Measurements from ENCODE around the gene CORT. TPM values are rescaled to one million over a fixed set of nuclear protein-coding genes. Genes with fewer than 3 reads are reported as not detected.
"Not testable (repeated sequence)": the region's sequence is repeated elsewhere in the genome, so short reads cannot be mapped to it uniquely, and the experiment has no call there.

Gene CORT
- total RNA-seq, 1 donor from 2014 or later = 0.77 TPM

DNA sequence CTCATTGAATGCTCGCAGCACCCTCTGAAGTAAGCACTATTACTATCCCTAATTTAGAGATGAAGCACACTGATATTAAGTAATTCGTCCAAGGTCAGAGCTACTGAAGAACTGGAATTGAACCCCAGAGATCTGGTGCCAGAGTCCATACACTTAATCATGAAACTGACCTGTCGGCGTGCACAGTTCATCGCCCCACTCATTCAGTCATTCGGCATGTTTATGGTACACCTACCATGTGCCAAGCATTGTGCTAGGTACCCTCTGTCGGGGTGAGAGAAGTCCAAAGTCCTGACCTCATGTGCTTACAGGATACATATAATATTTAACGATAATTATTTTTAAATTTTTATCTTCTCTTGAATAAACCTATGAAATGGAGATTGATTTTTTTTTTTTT lies 25.2 kb upstream of the CORT start:
- TF ChIP-seq, protein P1, sequence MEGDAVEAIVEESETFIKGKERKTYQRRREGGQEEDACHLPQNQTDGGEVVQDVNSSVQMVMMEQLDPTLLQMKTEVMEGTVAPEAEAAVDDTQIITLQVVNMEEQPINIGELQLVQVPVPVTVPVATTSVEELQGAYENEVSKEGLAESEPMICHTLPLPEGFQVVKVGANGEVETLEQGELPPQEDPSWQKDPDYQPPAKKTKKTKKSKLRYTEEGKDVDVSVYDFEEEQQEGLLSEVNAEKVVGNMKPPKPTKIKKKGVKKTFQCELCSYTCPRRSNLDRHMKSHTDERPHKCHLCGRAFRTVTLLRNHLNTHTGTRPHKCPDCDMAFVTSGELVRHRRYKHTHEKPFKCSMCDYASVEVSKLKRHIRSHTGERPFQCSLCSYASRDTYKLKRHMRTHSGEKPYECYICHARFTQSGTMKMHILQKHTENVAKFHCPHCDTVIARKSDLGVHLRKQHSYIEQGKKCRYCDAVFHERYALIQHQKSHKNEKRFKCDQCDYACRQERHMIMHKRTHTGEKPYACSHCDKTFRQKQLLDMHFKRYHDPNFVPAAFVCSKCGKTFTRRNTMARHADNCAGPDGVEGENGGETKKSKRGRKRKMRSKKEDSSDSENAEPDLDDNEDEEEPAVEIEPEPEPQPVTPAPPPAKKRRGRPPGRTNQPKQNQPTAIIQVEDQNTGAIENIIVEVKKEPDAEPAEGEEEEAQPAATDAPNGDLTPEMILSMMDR (IDR thresholded peaks at IDR 0.05; ENCODE audit: unreplicated experiment) = no peak
- peaks cover 13% of the 10 kb centered on the region for H3K36me3 Mint-ChIP-seq (ENCODE audit: low read depth, unreplicated experiment)
- no peak overlapping the region for H3K27ac Mint-ChIP-seq (ENCODE audit: unreplicated experiment)
- H3K9me3 Mint-ChIP-seq (ENCODE audit: unreplicated experiment) = no peaks in the 10 kb centered on the region
- H3K4me1 Mint-ChIP-seq (ENCODE audit: unreplicated experiment) = peaks cover under 1% of the 10 kb centered on the region
- no peak for DNase-seq (ENCODE audit: low spot score)
- H3K4me3 Mint-ChIP-seq (ENCODE audit: unreplicated experiment) = no peak overlapping the region
- no peaks in the 10 kb centered on the region for H3K27me3 Mint-ChIP-seq (ENCODE audit: unreplicated experiment)

DNA sequence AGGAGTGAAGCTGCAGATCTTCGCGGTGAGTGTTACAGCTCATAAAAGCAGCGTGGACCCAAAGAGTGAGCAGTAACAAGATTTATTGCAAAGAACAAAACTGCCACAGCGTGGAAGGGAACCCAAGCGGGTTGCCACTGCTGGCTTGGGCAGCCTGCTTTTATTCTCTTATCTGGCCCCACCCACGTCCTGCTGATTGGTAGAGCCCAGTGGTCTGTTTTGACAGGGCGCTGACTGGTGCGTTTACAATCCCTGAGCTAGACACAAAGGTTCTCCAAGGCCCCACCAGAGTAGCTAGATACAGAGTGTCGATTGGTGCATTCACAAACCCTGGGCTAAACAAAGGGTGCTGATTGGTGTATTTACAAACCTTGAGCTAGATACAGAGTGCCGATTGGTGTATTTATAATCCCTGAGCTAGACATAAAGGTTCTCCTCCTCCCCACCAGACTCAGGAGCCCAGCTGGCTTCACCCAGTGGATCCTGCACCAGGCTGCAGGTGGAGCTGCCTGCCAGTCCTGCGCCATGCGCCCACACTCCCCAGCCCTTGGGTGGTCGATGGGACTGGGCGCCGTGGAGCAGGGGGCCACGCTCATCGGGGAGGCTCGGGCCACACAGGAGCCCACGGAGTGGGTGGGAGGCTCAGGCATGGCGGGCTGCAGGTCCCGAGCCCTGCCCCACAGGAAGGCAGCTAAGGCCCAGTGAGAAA lies 23.9 kb upstream of the CORT start:
- not testable (repeated sequence) for H3K4me1 Mint-ChIP-seq (ENCODE audit: unreplicated experiment); H3K27me3 Mint-ChIP-seq (ENCODE audit: unreplicated experiment); H3K4me3 Mint-ChIP-seq (ENCODE audit: unreplicated experiment); H3K36me3 Mint-ChIP-seq (ENCODE audit: low read depth, unreplicated experiment); DNase-seq (ENCODE audit: low spot score); H3K27ac Mint-ChIP-seq (ENCODE audit: unreplicated experiment); H3K9me3 Mint-ChIP-seq (ENCODE audit: unreplicated experiment)

DNA sequence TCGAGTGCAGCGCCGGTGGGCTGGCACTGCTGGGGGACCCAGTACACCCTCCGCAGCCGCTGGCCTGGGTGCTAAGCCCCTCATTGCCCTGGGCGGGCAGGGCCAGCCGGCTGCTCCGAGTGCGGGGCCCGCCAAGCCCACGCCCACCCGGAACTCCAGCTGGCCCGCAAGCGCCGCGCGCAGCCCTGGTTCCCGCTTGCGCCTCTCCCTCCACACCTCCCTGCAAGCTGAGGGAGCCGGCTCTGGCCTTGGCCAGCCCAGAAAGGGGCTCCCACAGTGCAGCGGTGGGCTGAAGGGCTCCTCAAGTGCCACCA lies 23.3 kb upstream of the CORT start:
- not testable (repeated sequence) for H3K4me3 Mint-ChIP-seq (ENCODE audit: unreplicated experiment)
- peaks cover 11% of the 10 kb centered on the region for H3K4me1 Mint-ChIP-seq (ENCODE audit: unreplicated experiment)

DNA sequence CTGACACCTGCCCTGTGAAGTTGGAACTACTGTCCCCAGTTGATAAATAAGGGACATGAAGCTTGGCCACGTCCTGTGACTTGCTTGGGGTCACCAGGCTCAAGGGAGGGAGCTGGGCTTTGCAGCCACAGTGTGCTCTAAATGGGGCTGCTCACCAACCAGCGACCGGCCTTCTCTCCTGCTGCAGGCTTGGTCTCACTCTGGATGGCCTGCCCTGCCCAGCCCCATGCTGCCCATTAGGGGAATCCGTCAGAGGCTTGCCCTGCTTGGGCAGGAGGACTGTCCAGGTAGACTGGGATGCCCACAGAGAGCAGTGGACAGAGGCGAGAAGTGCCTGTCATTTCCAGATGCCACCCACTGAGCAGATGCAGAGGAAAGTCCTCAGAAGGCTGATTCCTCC lies 20.8 kb upstream of the CORT start:
- peaks cover 3% of the 10 kb centered on the region for H3K36me3 Mint-ChIP-seq (ENCODE audit: low read depth, unreplicated experiment)
- no peak overlapping the region for H3K27ac Mint-ChIP-seq (ENCODE audit: unreplicated experiment)
- no peak overlapping the region for H3K4me3 Mint-ChIP-seq (ENCODE audit: unreplicated experiment)
- peaks cover 12% of the 10 kb centered on the region for H3K4me1 Mint-ChIP-seq (ENCODE audit: unreplicated experiment)
- DNase-seq (ENCODE audit: low spot score) = no peak
- no peaks in the 10 kb centered on the region for H3K9me3 Mint-ChIP-seq (ENCODE audit: unreplicated experiment)
- TF ChIP-seq, protein P1 (IDR thresholded peaks at IDR 0.05; ENCODE audit: unreplicated experiment) = no peak
- H3K27me3 Mint-ChIP-seq (ENCODE audit: unreplicated experiment) = peaks cover 2% of the 10 kb centered on the region

More for the DNA sequence above, 23.3 kb upstream of the CORT start:
- not testable (repeated sequence) for H3K27ac Mint-ChIP-seq (ENCODE audit: unreplicated experiment); H3K9me3 Mint-ChIP-seq (ENCODE audit: unreplicated experiment); H3K36me3 Mint-ChIP-seq (ENCODE audit: low read depth, unreplicated experiment); DNase-seq (ENCODE audit: low spot score); H3K27me3 Mint-ChIP-seq (ENCODE audit: unreplicated experiment)

DNA sequence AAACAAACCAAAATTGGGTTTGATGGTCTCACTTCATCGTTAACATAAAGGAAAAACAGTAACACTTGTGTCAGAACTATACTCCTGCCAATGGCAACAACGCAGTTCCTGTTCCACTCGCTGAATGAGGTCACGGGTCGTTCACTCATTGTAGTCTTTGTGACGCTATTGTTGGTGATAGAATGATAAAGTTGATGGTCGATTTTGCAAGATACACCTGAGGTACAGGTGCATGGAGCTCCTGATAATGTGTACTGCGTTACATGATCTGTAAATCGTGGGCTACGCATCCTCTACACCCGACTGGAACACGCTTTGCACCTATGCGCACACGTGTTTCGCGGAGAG lies 20.0 kb upstream of the CORT start:
- Mint-ChIP-seq H3K9me3 (ENCODE audit: unreplicated experiment) (no peaks in the 10 kb centered on the region), H3K4me1 (ENCODE audit: unreplicated experiment) (peaks cover 12% of the 10 kb centered on the region), H3K4me3 (ENCODE audit: unreplicated experiment) (peak overlapping the region; percentile 95), H3K27ac (ENCODE audit: unreplicated experiment) (peak overlapping the region; percentile 48), H3K27me3 (ENCODE audit: unreplicated experiment) (peaks cover 3% of the 10 kb centered on the region), H3K36me3 (ENCODE audit: low read depth, unreplicated experiment) (peaks cover 3% of the 10 kb centered on the region)
- DNase-seq (ENCODE audit: low spot score) = no peak
- TF ChIP-seq, protein P1 (IDR thresholded peaks at IDR 0.05; ENCODE audit: unreplicated experiment) = no peak

DNA sequence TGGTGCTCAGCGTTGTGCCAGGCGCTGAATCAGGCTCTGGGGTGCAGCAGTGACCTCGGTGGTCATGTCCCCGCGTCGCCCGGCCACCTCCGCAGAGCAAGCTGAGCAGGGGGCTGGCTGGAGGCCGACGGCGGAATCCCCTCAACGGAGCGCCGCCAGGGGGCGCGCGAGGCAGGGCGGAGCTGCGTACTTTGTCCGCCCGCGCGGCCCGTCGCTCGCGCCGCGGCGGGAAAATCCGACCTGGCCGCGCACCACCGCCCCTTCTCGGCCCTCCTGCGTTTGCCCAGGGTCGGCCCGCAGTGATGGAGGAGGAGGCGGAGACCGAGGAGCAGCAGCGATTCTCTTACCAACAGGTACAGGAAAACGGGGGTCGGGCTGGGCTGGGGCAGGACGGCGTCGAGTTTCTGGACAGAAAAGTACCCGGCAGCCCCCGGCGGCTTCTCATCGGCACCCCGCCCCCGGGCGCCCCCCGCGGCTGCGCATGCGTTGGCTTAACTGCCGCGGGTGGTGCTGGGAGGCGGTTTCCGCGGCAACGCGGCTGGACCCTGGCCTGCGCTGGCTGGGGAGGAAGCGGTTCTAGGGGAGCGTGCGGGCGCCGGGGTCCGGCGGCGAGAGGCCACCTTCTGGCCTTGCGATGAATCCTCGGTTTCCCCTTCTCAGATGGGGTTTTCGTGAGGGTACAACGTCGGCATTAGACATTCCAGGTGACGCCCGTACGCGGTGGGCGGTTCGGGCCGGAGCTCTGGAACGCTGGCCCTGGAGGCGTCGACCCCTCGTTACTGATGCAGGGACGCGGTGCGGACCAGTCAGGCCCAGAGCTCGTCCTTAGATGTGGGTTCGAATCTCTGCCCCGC lies 19.4 kb upstream of the CORT start, which contains the start of gene CENPS:
Gene CENPS, plus strand, starts transcription at position 218 of the 854 bp plus-strand sequence. Its CDS starts 85 bp downstream, at position 303.
- H3K27ac Mint-ChIP-seq (ENCODE audit: unreplicated experiment) = peak within 1 kb of the TSS; percentile 90
- TF ChIP-seq, protein P1 (IDR thresholded peaks at IDR 0.05; ENCODE audit: unreplicated experiment) = peak; percentile 99
- H3K27me3 Mint-ChIP-seq (ENCODE audit: unreplicated experiment) = peaks cover 3% of the 10 kb centered on the region
- H3K4me3 Mint-ChIP-seq (ENCODE audit: unreplicated experiment) = peak within 1 kb of the TSS; percentile 95
- DNase-seq (ENCODE audit: low spot score) = peak; percentile 96
- H3K9me3 Mint-ChIP-seq (ENCODE audit: unreplicated experiment) = no peaks in the 10 kb centered on the region
- peaks cover 12% of the 10 kb centered on the region for H3K4me1 Mint-ChIP-seq (ENCODE audit: unreplicated experiment)
- H3K36me3 Mint-ChIP-seq (ENCODE audit: low read depth, unreplicated experiment) = peaks cover 3% of the 10 kb centered on the region
